HuH-7 (cell line): ENCODE measurements around the gene KLHL30.

Source experiments
- DNase-seq: peaks from one replicate; pipeline ENCODE4 v3.0.0; 2011; ENCODE audit warnings: low spot score

The KLHL30 gene

DNA sequence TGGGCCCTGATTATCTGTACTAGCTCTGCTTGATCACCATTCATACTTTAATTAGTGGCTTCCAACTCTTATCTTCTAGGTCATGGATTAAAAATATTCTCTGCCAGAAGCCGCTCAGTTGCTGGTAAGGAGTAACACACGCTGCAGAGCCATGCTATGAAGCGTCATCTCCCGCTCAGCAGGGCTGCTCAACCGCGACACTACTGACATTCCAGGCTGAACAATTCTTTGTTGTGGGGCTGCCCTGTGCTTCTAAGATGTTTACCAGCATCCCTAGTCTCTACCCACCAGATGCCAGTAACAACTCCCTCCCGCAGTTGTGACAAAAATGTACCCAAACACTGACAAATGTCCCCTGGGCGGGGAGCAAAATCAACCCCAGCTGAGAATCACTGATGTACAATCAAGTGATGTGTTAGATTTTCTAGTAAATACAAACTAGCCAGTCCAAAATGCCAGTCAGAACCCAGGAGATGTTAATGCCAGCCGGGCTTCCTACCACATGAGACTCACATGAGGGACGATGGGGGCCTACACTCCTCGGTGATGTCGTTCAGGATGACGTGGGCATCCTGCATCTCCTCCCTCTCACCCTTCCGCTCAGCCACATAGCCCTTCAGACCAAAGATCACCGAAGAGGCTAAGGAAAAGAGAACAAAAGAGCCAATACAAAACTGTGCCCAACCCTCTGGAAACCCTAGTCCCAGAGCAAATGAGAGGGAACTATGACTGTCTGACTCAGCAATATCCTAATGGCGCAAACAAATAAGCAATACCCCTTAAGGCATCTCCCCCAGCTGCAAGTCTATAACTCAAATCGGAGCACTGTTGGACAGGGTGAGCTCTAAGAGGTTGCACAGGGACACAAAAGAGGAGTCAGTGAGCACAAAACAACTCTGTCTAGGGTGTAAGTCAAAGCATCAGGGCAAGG is 49.4 kb downstream of the KLHL30 start:
- DNase-seq: no peak

DNA sequence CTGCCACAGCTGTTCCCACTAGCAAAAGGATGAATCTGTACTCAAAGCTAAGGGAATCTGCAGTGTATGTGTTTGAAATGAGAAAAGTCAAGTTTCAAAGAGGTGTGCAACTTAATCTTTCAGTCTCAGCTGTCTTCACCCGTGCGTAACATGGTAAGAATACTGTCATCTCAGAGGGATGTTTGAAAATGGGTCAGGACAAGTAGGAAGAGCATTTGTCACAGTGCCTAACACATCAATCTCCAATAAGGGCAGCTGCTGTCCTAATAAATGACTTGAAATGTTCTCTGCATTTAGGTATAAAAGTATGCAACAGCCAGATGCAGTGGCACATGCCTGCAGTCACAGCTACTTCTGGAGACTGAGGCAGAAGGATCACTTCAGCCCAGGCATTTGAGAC is 52.0 kb downstream of the KLHL30 start:
- DNase-seq: no peak
